ENCODE data around the gene CTNND2.

- TF ChIP-seq CTCF (conservative IDR thresholded peaks at IDR 0.05 in 1 of 2, IDR thresholded peaks at IDR 0.05 in 1 of 2; ENCODE audit: extremely low read depth in 1 of 2, insufficient read depth in 1 of 2, low read depth in 1 of 2, low read length in 2 of 2) (no peak), EZH2 (IDR thresholded peaks at IDR 0.05; ENCODE audit: borderline replicate concordance, low read length) (no peak)
These were observed 706.5 kb downstream of the CTNND2 start for GRCh38 chr5:11197726-11198125.
